ENCODE data around the gene YJU2.
"Not testable (repeated sequence)": the region's sequence is repeated elsewhere in the genome, so short reads cannot be mapped to it uniquely, and the experiment has no call there.

YJU2 gene

GRCh38 chr19:4224470-4224869, 22.4 kb upstream of the YJU2 start:
- Histone ChIP-seq H3K27ac (no peak overlapping the region), H3K36me3 (no peaks in the 10 kb centered on the region), H3K4me1 (ENCODE audit: control insufficient read depth in 1 of 2, insufficient read depth in 1 of 2, low read depth in 1 of 2, low read length in 1 of 2) (no peaks in the 10 kb centered on the region), H3K9me3 (no peaks in the 10 kb centered on the region), H3K27me3 (peaks cover 16% of the 10 kb centered on the region), H3K4me3 (ENCODE audit: low read depth in 1 of 2, low read length in 1 of 2) (no peak overlapping the region)
- TF ChIP-seq CTCF (IDR thresholded peaks at IDR 0.05) = no peak

- peaks cover 22% of the 10 kb centered on the region for H3K27me3 ChIP-seq
- no peak for TF ChIP-seq CTCF (IDR thresholded peaks at IDR 0.05)
- H3K36me3 ChIP-seq = no peaks in the 10 kb centered on the region
- no peaks in the 10 kb centered on the region for H3K4me1 ChIP-seq (ENCODE audit: control insufficient read depth in 1 of 2, insufficient read depth in 1 of 2, low read depth in 1 of 2, low read length in 1 of 2)
- no peak overlapping the region for H3K27ac ChIP-seq
- no peak overlapping the region for H3K4me3 ChIP-seq (ENCODE audit: low read depth in 1 of 2, low read length in 1 of 2)
- no peaks in the 10 kb centered on the region for H3K9me3 ChIP-seq
Measured at GRCh38 chr19:4225885-4226284, 21.0 kb upstream of the YJU2 start.

- Histone ChIP-seq H3K9me3 (no peaks in the 10 kb centered on the region), H3K36me3 (no peaks in the 10 kb centered on the region), H3K27me3 (peaks cover 22% of the 10 kb centered on the region), H3K4me1 (ENCODE audit: control insufficient read depth in 1 of 2, insufficient read depth in 1 of 2, low read depth in 1 of 2, low read length in 1 of 2) (no peaks in the 10 kb centered on the region), H3K4me3 (ENCODE audit: low read depth in 1 of 2, low read length in 1 of 2) (no peak overlapping the region), H3K27ac (no peak overlapping the region)
- TF ChIP-seq CTCF (IDR thresholded peaks at IDR 0.05) = no peak
Measured at GRCh38 chr19:4227771-4228170, 19.1 kb upstream of the YJU2 start.

- H3K27ac ChIP-seq = no peak overlapping the region
- no peaks in the 10 kb centered on the region for H3K9me3 ChIP-seq
- peaks cover 22% of the 10 kb centered on the region for H3K27me3 ChIP-seq
- no peaks in the 10 kb centered on the region for H3K4me1 ChIP-seq (ENCODE audit: control insufficient read depth in 1 of 2, insufficient read depth in 1 of 2, low read depth in 1 of 2, low read length in 1 of 2)
- no peak overlapping the region for H3K4me3 ChIP-seq (ENCODE audit: low read depth in 1 of 2, low read length in 1 of 2)
- no peak for TF ChIP-seq CTCF (IDR thresholded peaks at IDR 0.05)
- no peaks in the 10 kb centered on the region for H3K36me3 ChIP-seq
Measured at GRCh38 chr19:4228765-4229178, 18.1 kb upstream of the YJU2 start.

GRCh38 chr19:4229179-4229931, 17.5 kb upstream of the YJU2 start, which contains the start of gene EBI3:
Gene EBI3, plus strand, starts transcription at chr19:4229523. Its CDS starts 28 bp downstream, at chr19:4229551.
- no peak for TF ChIP-seq CTCF (IDR thresholded peaks at IDR 0.05)
- no peaks in the 10 kb centered on the region for H3K9me3 ChIP-seq
- H3K36me3 ChIP-seq = no peaks in the 10 kb centered on the region
- H3K4me1 ChIP-seq (ENCODE audit: control insufficient read depth in 1 of 2, insufficient read depth in 1 of 2, low read depth in 1 of 2, low read length in 1 of 2) = no peaks in the 10 kb centered on the region
- peaks cover 22% of the 10 kb centered on the region for H3K27me3 ChIP-seq
- H3K27ac ChIP-seq = no peak within 1 kb of the TSS
- H3K4me3 ChIP-seq (ENCODE audit: low read depth in 1 of 2, low read length in 1 of 2) = no peak within 1 kb of the TSS

GRCh38 chr19:4230237-4230636, 16.6 kb upstream of the YJU2 start:
- not testable (repeated sequence) for H3K27ac ChIP-seq; H3K4me1 ChIP-seq (ENCODE audit: control insufficient read depth in 1 of 2, insufficient read depth in 1 of 2, low read depth in 1 of 2, low read length in 1 of 2); H3K36me3 ChIP-seq; H3K4me3 ChIP-seq (ENCODE audit: low read depth in 1 of 2, low read length in 1 of 2); H3K9me3 ChIP-seq
- H3K27me3 ChIP-seq = peaks cover 30% of the 10 kb centered on the region

GRCh38 chr19:4231521-4231920, 15.4 kb upstream of the YJU2 start:
- H3K36me3 ChIP-seq; H3K4me3 ChIP-seq (ENCODE audit: low read depth in 1 of 2, low read length in 1 of 2); H3K27ac ChIP-seq; H3K4me1 ChIP-seq (ENCODE audit: control insufficient read depth in 1 of 2, insufficient read depth in 1 of 2, low read depth in 1 of 2, low read length in 1 of 2); H3K9me3 ChIP-seq: not testable (repeated sequence)
- peaks cover 32% of the 10 kb centered on the region for H3K27me3 ChIP-seq

GRCh38 chr19:4232139-4232538, 14.7 kb upstream of the YJU2 start:
- peaks cover 32% of the 10 kb centered on the region for H3K27me3 ChIP-seq
- not testable (repeated sequence) for H3K36me3 ChIP-seq; H3K27ac ChIP-seq; H3K9me3 ChIP-seq; H3K4me1 ChIP-seq (ENCODE audit: control insufficient read depth in 1 of 2, insufficient read depth in 1 of 2, low read depth in 1 of 2, low read length in 1 of 2); H3K4me3 ChIP-seq (ENCODE audit: low read depth in 1 of 2, low read length in 1 of 2)
